Activated CD8-positive, alpha-beta memory T cell treated with anti-CD3 and anti-CD28 coated beads, Interleukin-2, amount 50 U/mL, for 24 hours (primary cell): Measurements from ENCODE around the gene GATB.

Source experiments
- DNase-seq: peaks from one replicate; pipeline ENCODE4 v3.0.0-alpha.2; 2020; ENCODE audit errors: extremely low read depth

GATB gene

DNA sequence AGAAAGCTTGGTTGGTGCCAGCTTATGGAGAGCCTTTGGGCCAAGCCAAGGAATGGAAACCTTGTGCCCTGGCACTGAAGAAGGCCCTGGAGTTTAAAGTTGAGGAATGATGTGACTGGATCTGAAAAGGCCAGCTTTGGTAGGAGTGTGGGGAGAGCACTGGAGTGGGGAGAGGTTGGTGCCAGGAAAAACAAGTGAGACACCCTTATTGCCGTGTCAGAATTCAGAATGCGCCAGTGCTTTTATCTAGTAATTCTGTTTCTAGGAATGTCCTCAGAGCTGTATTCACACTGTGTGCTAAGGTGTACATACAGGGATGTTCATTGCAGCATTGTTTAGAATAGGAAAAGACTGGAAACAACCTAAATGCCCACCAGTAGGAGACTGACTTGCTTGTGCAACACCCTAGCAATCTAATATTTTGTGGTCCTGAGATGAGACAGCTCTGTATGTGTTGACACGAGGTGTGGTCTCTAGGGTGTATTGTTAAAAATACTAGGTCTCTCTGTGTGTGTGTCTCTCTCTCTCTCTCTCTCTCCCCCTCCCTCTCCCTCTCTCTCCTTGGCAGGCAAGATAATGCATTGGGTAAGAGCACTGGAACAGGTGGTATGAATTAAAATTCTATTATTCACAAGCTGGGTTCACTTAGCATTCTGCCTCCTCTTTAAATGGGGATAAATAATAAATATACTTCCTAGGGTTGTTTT lies 107.8 kb downstream of the GATB start:
- no peak for DNase-seq

DNA sequence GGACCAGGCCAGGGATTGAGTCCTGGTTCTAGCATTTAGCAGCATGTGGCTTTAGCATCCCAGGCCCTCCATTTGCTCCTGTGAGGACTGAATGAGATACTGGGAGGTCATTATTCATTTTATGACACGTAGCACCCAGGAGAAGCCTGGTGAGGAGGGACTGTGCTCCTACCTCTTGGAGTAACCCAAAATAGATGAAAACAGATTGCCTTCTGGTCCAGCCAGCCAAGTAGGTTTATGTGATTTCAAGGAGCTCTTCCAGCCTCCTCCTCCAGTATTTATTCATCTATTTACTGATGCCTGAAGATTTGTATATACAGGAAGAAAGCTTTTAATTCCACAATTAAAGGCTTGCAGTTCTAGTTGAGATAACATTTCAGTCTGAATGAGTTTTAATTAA lies 109.3 kb downstream of the GATB start:
- DNase-seq = no peak

DNA sequence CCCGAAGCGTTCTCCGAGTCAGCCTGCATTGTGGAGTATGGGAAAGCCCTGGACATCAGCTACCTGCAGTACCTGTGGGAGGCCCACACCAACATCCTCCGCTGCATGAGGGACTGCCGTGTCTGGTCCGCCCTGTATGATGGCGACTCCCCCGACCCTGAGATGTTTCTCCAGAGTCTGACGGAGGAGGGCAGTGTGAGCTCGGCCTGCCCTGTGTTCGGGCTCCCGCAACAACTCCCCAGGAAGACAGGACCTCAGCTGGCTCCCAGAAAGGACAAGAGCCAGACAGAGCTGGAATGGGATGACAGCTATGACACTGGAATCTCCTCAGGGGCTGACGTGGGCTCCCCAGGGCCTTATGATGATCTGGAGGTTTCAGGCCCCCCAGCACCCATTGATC lies 111.3 kb downstream of the GATB start:
- DNase-seq = no peak

DNA sequence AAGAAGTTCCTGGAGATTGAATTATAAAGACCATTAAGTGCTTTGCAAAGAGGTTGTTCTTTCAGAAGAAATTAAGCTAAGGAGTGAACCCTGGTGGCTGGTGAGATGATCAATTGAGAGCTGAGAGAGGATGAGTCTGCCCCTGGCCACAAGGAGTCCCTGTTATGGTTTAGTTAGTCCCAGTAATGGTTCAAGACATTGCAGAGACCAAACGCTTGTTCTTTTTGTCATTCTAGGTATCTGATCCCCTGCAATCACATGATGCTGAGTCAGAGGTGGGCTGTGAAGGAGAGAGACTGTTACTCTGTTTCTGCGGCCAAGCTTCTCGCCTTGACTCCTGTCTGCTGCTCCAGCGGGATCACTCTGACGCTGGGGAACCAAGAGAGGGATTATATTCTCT lies 114.5 kb downstream of the GATB start:
- no peak for DNase-seq

DNA sequence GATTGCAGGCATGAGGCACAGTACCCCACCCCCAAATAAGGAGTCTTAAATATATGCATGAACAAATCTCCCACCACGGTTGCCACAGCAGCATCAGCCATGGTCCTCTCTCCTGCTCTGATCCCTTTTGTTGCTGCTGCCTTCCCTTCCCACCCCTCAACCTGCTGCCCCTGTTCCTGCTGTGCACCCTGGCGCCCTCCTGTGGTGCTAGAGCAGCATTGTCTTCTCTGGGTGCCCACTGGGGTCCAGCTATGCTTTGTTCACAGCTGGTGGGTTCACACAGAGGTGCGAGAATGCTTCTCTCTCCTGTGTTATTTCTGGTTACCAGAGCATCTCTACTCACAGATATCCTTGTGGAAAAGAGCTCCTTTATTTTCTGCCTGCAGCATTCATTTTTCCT lies 116.2 kb downstream of the GATB start:
- no peak for DNase-seq

DNA sequence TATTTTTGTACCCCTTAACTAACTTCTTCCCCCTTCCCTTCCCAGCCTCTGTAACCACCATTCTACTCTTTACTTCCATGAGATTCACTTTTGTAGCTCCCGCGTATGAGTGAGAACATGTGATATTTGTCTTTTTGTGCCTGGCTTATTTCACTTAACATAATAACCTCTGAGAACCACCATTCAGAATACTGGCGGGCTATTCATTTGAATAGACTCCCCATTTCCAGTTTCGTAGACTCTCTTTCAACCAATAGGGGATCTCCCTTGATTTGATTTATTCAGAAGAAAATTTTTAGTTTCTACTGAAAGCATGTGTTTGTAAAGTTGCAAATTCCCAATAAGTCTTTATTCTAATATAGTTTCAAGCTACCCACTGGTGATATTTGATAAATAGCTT lies 117.2 kb downstream of the GATB start:
- DNase-seq = no peak

DNA sequence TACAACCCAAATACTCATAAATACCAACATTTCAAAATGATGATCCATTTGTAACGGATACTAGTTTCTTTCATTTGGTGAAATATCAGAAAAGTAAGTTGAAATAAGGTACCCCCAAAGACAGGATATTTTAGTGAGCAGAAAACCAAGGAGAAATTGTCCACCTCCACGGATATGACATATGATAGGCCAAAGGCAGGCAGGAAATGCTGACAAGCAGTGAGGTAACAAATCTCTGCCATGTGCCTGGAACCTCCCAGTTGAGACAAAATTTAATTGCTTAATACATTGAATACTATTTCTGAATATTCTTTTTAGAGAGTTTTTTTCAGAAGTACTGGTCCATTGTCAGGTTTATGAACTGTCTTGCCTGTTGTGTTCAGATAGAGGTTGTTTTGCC lies 118.8 kb downstream of the GATB start:
- DNase-seq = no peak

DNA sequence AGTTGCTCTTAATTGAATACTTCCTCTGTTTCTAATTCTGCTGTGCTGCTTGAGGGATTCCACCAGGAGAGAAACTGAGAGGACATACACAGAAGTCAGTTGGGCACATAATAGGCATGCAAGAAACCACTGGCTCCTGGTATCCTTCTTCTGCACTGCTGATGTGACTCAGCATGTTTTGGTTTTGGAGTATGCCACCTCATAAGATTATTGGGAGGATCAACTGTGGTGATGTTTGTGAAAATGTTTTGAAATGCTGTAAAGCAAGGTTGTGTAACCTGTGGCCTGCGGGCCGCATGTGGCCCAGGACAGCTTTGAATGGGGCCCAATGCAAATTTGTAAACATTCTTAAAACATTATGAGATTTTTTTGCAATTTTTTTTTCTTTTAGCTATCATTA lies 119.6 kb downstream of the GATB start:
- no peak for DNase-seq

DNA sequence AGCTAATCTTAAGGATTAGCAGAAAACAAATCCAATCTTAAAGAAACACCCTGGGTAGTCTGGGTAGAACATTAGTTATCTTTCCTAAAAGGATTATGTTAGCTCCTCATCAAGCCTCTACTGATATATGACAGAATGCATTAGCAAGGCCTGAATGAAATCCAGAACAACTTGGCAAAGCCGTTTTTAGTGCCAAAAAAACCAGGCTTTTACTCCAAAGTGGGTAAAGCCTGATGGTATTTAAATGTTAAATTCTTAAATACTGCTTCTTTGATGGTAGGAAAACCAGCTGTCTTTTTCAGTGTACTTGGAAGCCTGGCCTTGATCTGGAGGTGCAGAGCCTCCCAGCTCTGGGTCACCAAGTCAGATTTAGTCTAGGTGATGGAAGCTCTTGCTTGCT lies 120.4 kb downstream of the GATB start:
- DNase-seq = no peak

DNA sequence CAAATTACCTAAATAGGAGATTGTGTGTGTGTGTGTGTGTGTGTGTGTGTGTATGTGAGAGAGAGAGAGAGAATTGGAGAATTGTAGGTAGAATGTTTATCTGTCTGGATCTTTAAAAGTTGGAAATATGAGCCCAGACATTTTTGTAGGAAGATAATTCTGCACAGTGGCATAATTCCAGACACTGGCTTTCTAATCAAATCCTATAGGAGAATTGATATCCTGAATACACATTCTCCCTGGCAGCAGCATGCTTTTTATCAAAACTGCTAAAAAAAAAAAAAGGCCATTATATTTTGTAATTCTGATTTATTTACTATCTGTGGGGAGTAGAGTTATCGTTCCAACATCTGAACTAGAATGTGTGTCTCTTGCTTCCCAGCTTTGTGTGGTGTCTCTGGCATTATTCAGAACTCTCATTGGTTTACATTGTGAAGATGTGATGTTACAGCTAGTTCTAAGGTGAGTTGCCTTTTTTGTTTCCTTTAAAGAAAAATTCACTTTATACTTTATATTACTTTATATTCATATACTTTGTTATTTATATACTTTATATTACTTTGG lies 122.4 kb downstream of the GATB start:
- DNase-seq = no peak

DNA sequence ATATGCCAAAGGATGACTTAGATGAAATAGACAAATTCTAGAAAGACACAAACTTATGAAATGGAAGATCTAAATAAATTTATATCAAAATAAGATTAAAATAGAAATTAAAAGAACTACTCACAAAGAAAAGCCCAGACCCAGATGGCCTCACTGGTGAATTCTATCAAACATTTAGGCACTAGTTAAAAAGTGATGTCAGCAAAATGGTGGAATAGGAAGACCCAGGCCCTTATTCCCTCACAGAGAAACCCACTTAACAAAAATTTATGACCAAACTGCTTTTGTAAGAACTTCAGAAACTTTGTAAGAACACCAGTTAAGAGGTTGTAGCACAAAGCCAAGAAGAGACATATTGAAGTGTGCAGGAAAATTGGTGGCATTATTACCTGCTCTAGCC lies 129.5 kb downstream of the GATB start:
- no peak for DNase-seq

DNA sequence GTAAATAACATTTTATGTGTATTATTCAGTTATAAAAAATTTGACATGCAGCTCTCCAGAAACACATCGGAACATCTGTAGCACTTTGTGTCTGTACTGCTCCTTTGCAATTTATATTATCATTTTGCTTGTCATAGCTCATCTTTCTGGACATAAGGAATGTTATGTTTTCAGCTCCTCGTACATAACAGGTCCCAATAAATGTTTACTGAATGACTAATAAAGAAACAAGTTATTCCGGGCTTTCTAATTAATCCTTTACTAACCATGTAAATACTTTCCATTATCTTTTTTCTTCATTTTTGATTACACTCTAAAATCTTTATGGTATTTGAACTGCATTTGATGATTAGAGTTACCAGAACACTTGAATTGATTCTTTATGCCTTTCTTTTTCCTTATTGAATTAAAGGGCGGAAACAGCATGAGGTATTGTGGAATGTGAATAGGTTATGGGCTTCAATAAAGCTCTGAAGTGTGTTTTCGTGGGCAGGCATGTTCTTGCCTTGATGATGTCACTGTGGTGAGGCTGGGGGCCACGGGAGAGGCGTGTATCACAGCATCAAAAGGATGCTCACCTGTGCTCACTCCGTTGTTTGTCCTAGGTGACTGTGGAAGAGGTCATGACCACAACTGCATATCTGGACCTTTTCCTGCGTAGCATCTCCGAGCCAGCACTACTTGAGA lies 131.6 kb downstream of the GATB start:
- no peak for DNase-seq

DNA sequence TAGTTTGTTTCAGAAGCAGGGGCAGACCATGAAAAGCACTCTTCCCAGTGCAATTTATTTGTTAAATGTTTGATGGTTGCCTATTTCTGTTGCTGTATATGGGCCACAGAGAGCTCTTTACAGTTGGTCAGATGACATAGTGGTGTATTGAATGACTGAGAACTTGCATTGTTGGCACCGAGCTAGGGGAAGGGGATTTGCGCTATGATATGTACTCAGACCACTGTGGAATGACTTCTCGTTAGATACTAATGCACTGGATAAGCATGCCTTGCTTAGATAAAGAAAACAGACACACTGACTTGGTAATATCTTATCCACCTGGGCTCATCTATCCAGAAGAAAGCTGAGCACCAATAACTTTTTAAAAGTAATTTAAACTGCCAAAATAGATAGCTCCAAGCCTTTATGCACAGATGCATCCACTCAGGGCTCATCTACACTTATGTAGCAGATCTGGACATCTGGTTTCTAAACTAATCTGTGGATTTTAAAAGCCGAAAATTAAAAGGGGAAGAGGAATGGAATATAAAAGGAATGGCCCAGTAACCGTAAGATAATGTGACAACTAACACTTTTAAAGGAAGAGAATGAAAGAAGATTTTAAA lies 132.7 kb downstream of the GATB start:
- DNase-seq = no peak

DNA sequence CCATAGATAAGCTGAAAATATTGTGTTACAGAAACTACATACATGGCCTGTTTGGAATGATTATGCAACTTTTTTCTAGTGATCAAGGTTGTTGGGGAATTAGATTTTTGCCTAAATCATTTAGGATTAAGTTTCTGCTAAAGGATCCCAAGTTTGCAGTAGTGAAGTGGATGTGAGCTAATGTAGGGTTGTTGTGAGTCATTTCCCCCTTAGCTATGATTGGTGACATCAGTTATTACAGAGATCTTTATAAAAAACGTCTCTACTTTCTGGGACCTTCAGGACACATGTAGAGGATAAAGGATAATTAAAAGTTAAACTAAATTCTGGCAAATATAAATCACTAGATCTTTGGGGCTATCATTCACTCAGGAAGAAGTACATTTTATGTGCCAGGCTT lies 133.3 kb downstream of the GATB start:
- DNase-seq = no peak

DNA sequence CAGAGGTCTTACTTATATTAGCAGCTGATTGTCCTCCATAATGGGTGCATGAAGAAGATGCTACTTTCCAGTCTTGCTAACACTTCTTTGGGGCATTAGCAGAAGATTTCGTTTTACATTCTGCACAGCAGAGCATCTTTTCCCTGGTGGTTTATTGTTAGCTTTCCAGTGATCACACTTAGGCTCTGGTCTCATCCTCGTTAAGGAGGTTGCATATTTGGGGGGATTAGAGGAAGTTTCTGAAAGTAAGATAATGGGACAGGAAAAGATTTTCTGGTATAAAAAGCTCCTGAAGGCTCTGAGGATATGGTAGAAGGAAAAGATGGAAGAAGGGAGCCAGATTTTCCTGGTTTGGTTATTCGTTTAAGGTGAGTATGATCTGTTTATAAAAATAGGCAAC lies 134.1 kb downstream of the GATB start:
- DNase-seq = no peak

DNA sequence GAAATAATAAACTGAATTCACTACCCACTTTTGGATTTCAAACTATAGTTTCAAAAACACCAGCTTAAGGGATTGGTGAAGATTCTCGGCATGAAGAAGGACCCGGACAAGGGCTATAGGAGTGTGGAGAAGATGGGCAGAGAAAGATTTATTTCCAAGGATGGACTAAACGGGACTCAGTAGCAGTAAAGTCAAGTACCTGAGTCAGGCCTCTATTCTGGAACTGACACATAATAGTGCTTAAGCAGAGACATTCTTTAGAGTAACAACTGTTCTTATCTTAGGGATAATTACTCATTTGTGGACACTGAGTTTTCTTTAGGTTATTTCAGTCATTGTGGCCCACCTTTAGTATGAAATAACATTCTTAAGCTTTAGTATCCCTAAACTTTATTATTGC lies 134.6 kb downstream of the GATB start:
- DNase-seq = no peak

DNA sequence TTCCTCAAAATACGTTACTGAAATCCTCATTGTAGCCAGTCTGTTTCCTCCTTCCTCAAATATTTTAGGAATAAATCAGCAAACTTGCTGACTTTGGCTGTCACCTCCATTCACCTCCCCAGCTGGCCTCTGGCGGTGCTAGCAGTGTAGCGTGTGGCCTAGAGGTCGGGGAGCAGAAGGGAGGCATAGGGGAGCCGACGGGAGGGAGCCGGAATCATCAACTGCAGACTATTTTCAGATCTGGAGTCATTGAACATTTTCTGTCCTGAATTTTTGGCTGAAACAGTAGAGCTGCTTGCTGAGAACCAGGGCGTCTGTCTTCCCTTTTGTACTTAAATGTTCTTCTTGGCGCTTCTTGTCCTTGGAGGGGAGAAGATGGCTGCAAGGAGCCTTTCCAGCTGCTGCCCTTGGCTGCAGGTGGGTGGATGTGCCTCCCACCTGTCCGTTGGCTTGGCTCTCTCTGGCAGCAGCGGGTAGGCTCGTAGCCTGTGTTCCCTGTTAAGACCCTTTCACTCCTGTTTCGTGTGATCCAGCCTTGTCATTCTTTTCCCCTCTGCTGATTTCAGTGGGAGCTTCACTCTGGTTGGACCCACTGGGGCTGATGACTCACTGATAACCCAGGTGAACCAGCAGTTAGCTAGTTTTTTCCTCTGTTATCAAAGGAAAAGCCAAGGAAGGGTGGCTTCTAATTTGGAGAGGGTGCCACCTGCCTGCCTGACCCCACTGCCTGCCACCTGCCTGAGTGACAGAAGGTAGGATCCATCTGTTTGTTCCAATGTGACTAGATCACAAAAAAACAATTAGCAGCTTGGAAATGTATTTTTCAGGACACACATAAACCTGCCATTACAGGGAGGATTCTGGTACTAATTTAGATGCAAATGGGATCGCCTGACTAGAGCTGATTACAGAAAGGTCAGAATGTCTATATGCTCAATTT lies 135.9 kb downstream of the GATB start:
- no peak for DNase-seq
